DMS79 (cell line): ENCODE results near the gene HNF1A.
"Not testable (repeated sequence)": the region's sequence is repeated elsewhere in the genome, so short reads cannot be mapped to it uniquely, and the experiment has no call there.

ENCODE experiments used
- DNase-seq: peaks from one replicate; lab custom pipeline; 2025; lab: John Stamatoyannopoulos, UW

HNF1A gene

GRCh38 chr12:121011820-121012219 lies 33.5 kb downstream of the HNF1A start:
- DNase-seq: no peak

- DNase-seq: no peak
These were observed 35.4 kb downstream of the HNF1A start for GRCh38 chr12:121013715-121014114.

GRCh38 chr12:121015825-121016766 lies 37.8 kb downstream of the HNF1A start, which contains the start of gene C12orf43:
C12orf43 (minus strand) TSS chr12:121016487; CDS start chr12:121016474, 13 bp downstream.
- peak; percentile 94 for DNase-seq

GRCh38 chr12:121017966-121018491 lies 39.7 kb downstream of the HNF1A start:
- DNase-seq: no peak

- no peak for DNase-seq
These were observed 40.7 kb downstream of the HNF1A start for GRCh38 chr12:121018860-121019617.

GRCh38 chr12:121021754-121022153 lies 43.4 kb downstream of the HNF1A start:
- no peak for DNase-seq

GRCh38 chr12:121022713-121023112 lies 44.4 kb downstream of the HNF1A start:
- DNase-seq: no peak

- no peak for DNase-seq
These were observed 45.5 kb downstream of the HNF1A start for GRCh38 chr12:121023799-121024198.

GRCh38 chr12:121025442-121026226 lies 47.3 kb downstream of the HNF1A start:
- DNase-seq: no peak

GRCh38 chr12:121026274-121027045 lies 48.1 kb downstream of the HNF1A start:
- DNase-seq: no peak

- no peak for DNase-seq
These were observed 52.4 kb downstream of the HNF1A start for GRCh38 chr12:121030576-121031212.

GRCh38 chr12:121033625-121034349 lies 55.4 kb downstream of the HNF1A start:
- no peak for DNase-seq

GRCh38 chr12:121034616-121035305 lies 56.4 kb downstream of the HNF1A start:
- no peak for DNase-seq

- no peak for DNase-seq
These were observed 58.5 kb downstream of the HNF1A start for GRCh38 chr12:121036810-121037326.

- no peak for DNase-seq
These were observed 60.7 kb downstream of the HNF1A start, which contains the start of gene OASL for GRCh38 chr12:121038861-121039668. OASL (minus strand) TSS chr12:121039246; CDS start chr12:121038971, 275 bp downstream.

GRCh38 chr12:121043067-121043466 lies 64.7 kb downstream of the HNF1A start:
- no peak for DNase-seq

GRCh38 chr12:121047400-121047799 lies 69.1 kb downstream of the HNF1A start:
- DNase-seq: not testable (repeated sequence)

GRCh38 chr12:121048442-121048841 lies 70.1 kb downstream of the HNF1A start:
- DNase-seq: no peak
